ENCODE measurements around the gene LGI4.
"Not testable (repeated sequence)": the region's sequence is repeated elsewhere in the genome, so short reads cannot be mapped to it uniquely, and the experiment has no call there.

Gene LGI4

DNA sequence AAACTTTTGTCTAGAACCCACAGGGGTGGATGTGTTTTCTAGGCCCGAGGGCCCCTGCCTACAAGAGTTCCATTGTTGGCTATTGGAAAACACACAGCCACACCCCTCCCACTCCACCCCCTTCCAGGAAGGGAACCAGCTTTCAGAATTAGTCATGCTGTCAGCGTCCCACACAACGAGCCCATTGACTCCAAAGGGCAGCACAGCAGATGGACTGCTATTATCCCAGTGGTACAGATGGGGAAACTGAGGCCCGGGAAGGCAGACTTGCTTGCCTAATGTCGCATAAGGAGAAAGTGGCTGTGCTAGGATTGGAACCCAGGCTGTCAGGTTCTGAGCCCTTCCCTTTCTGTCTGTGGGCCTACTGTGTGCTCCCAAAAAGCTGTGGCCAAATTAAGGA is 27.3 kb downstream of the LGI4 start:
- no peak for DNase-seq (ENCODE audit: low read depth in 3 of 3, low spot score in 1 of 3)

DNA sequence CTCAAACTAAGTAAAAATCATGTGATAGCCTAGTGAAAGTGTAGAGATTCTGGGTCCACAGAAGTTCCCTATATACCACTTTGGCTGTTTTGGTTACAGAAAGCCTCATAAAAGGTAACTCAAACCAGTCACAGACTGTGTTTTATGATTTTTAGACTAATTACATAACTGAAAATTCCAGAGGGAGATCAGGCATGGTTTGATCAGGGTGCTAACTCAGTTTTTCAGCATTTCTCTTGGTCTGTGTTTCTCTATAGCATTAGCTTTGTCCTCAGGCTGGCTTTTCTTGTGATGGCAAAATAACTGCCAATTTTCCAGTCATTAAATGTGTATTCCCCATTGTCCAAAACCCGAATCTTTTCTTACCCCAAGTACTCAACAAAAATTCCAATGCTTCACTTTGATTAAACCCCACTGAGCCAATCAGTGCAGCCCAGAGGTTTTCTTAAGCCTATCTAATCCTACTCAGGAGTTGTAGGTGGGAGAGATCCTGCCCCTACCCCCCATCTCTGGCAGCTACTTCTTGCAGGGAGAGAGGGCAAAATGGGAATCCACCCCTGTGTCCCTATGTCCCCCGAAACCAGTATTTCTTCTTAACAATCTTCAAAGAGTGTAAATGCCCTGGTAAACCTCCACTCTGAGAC is 27.8 kb downstream of the LGI4 start:
- DNase-seq (ENCODE audit: low read depth in 3 of 3, low spot score in 1 of 3) = no peak

GRCh38 chr19:35106291-35106583 is 28.6 kb downstream of the LGI4 start:
- DNase-seq (ENCODE audit: low read depth in 3 of 3, low spot score in 1 of 3) = no peak

DNA sequence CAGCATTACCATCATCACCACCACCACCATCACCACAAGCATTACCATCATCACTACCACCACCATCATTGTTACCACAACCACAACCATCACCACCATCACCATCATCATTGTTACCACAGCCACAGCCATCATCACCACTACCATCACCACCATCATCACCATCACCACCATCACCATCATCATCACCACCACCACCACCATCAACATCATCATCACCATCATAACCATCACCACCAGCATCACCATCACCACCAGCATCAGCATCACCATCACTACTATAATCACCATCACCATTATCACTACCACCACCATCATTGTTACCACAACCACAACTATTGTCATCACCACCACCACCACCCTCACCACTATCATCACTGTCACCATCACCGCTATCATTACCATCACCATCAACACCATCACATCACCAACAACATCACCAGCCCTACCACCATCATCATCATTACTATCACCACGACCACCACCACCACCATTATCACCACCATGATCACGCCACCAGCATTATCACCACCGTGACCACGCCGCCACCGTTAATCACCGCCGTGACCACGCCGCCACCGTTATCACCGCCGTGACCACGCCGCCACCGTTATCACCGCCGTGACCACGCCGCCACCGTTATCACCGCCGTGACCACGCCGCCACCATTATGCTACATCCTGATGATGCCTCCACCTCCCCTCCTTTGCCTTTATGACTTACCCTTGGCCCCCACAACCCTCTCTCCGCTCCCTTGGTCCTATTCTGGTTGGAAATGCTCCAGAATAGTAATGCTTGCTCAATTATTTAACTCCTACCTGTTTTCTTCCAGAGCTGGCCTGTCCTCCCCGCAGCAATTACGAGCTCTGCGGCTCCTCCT is 29.2 kb downstream of the LGI4 start:
- no peak for DNase-seq (ENCODE audit: low read depth in 3 of 3, low spot score in 1 of 3)

DNA sequence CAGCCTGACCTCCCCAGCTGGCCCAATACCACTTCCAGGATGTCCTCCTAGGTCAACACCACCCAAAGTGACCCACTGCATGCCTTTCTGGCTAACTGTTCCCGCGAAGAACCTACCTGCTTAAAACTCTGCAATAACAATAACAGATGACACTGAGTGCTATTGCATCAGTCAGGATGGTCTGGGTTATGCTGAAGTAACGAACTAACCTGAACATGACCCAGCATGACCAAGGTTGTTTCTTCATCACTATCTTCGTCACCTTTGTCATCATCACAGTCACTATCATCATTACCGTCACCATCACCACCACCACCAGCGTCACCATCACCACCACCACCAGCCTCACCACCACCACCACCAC is 29.8 kb downstream of the LGI4 start:
- DNase-seq (ENCODE audit: low read depth in 3 of 3, low spot score in 1 of 3) = no peak

DNA sequence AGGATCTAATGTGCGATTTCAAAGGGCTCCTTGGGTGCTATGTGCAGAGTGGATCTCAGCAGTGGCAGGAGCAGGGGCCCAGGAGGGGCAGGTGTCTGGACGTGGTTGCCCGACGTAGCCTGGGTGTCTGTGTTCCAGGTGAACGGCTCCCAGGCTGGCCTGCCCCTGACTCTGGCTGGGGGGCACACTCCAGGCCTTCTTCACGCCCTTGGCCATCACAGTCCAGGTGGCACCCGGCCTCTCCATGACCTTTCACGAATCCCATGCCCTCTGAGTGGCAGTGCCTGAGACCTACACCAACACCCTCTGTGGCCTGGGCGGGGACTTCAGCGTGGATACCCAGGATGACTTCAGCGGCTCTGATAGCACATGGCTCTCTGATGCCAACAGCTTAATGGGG is 30.5 kb downstream of the LGI4 start:
- no peak for DNase-seq (ENCODE audit: low read depth in 3 of 3, low spot score in 1 of 3)

DNA sequence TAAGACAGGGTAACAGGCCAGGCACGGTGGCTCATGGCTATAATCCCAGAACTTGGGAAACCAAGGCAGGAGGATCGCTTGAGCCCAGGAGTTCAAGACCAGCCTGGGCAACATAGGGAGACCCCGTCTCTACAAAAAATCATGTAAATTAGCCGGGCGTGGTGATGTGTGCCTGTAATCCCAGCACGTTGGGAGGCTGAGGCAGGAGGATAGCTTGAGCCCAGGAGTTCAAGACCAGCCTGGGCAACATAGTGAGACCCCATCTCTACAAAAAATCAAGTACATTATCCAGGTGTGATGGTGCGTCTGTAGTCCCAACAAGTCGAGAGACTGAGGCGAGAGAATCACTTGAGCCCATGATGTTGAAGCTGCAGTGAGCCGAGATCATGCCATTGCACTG is 31.2 kb downstream of the LGI4 start:
- DNase-seq (ENCODE audit: low read depth in 3 of 3, low spot score in 1 of 3) = not testable (repeated sequence)

- not testable (repeated sequence) for DNase-seq (ENCODE audit: low read depth in 3 of 3, low spot score in 1 of 3)
Observed at GRCh38 chr19:35101949-35102348, 32.9 kb downstream of the LGI4 start.

GRCh38 chr19:35100588-35101533 is 34.0 kb downstream of the LGI4 start:
- no peak for DNase-seq (ENCODE audit: low read depth in 3 of 3, low spot score in 1 of 3)

DNA sequence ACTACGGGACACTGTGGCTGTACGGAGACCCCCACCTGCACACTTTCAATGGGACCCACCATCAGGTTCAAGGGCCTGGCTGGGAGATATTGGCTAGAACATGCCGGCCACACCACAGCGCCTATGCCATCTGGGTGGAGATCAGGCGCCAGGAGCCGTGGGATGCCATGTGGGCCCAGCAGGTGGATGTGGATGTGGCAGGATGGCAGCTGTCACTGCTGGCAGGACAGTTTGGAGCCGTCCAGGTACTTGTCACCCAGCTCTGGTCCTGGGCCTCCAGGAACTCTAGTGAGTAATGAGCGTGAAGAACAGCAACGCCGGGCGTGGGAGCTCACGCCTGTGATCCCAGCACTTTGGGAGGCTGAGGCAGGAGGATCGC is 35.0 kb downstream of the LGI4 start:
- DNase-seq (ENCODE audit: low read depth in 3 of 3, low spot score in 1 of 3) = no peak

- DNase-seq (ENCODE audit: low read depth in 3 of 3, low spot score in 1 of 3) = no peak
Observed at GRCh38 chr19:35099155-35099896, 35.5 kb downstream of the LGI4 start.

DNA sequence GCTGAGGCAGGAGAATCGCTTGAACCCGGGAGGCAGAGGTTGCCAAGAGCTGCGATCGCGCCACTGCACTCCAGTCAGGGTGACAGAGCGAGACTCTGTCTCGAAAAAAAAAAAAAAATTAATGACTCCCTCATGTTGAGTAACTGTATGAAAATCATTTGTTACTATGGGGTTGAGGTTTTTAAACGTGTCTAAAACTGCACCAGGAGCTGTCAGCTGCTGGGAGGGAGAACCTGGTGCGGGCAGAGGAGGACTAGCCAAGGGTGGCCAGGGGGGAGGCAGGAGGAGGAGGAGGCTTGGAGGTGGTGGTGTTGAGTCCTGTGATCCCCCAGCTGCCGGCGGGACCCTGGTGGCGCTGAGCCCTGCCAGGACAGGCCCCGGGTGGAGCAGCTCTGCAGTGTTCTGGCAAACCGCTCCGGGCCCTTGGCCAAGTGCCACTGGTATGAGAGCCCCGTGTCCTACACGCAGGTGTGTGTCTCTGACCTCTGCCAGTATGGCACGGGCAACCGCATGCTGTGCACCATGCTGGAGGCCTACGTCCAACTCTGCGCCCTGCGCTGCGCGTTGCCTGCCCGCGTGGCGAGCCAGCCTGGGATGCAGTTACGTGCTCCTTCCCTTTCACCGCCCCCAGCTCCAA is 36.3 kb downstream of the LGI4 start:
- no peak for DNase-seq (ENCODE audit: low read depth in 3 of 3, low spot score in 1 of 3)

DNA sequence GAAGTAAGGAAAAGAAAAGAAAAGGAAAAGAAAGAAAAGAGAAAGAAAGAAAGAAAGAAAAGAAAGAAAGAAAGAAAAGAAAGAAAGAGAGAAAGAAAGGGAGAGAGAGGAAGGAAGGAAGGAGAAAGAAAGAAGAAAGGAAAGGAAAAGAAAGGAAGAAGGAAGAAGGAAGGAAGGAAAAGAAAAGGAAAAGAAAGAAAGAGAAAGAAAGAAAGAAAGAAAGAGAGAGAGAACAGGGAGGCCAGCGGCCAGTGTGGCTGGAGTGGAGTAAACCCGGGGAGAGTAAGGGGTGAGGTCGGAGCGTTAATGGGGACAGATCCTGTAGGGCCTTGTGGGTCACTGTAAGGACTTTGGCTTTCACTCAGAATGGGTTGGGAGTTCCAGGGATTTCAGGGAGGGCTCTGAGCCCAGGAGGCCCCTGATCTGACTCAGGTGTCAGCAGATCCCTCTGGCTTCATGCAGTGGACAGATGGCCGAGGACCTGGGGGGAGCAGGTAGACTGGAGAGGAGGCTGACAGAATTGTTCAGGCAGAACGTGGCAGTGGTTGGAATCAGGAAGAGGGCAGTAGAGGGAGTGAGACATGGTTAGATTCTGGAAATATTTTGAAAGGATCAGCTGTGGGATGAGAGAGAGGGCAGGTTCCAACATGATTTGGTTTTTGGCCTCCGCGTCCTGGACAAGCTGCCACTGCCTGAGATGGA is 39.0 kb downstream of the LGI4 start:
- DNase-seq (ENCODE audit: low read depth in 3 of 3, low spot score in 1 of 3) = no peak

- DNase-seq (ENCODE audit: low read depth in 3 of 3, low spot score in 1 of 3) = no peak
Observed at GRCh38 chr19:35094656-35095055, 40.2 kb downstream of the LGI4 start.

- DNase-seq (ENCODE audit: low read depth in 3 of 3, low spot score in 1 of 3) = no peak
Observed at GRCh38 chr19:35093941-35094647, 40.8 kb downstream of the LGI4 start.

- no peak for DNase-seq (ENCODE audit: low read depth in 3 of 3, low spot score in 1 of 3)
Observed at GRCh38 chr19:35093430-35093829, 41.4 kb downstream of the LGI4 start.

GRCh38 chr19:35090506-35091214 is 44.2 kb downstream of the LGI4 start:
- no peak for DNase-seq (ENCODE audit: low read depth in 3 of 3, low spot score in 1 of 3)

GRCh38 chr19:35090160-35090505 is 44.7 kb downstream of the LGI4 start:
- no peak for DNase-seq (ENCODE audit: low read depth in 3 of 3, low spot score in 1 of 3)

DNA sequence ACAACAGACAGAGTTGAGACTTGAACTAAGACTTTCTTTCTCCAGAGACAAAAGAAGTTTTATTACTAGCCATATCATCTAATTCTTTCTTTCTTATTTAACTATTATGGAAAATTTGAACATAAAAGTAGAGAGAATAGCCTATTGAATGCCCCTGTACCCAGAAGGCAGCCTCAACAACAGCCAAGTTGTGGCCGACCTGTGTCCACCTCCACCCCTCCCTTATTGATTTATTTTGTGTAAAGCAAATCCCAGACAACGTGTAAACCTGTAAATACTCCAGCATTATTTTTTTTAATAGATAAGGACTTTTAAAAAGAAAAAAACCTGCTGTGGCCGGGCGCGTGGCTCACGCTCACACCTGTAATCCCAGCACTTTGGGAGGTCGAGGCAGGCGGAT is 45.3 kb downstream of the LGI4 start:
- DNase-seq (ENCODE audit: low read depth in 3 of 3, low spot score in 1 of 3) = no peak

Data from stimulated activated CD4-positive, alpha-beta T cell treated with anti-CD3 and anti-CD28 coated beads, TNF-alpha, amount 100 ng/mL, for 1 hour (primary cell).